ACHN (cell line): ENCODE measurements around the gene DOCK4.

Experiments used
- DNase-seq: peaks from one replicate; pipeline ENCODE4 v3.0.0-alpha.2; 2015
- in situ Hi-C: cut with HindIII; loops from 2 replicates; pipeline ENCODE4 v1.10.0; 2017; ENCODE audit warnings: low sequenced_read_pairs, low pct_ligation_motif_present, low pct_unique_long_range_greater_than_20kb

DOCK4 gene

DNA sequence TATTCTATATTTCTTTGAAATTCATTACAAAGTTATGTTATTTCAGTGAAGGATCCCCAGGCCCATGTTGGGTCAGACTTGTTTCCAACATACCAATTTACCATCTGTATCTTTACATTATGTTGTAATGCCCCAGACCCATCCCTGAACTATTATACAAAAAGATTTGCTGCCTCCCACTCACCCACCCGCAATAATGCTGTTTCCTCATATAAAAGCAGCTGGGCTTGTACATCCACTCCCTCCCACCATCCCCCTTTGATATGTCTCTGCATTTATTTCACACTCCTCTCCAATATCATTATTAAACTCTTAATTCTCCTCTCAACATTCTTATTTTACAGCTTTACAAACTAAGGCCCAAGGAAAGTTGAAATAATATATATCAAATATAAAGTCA is 153.7 kb downstream of the DOCK4 start:
- in situ Hi-C loops = no loop called here

DNA sequence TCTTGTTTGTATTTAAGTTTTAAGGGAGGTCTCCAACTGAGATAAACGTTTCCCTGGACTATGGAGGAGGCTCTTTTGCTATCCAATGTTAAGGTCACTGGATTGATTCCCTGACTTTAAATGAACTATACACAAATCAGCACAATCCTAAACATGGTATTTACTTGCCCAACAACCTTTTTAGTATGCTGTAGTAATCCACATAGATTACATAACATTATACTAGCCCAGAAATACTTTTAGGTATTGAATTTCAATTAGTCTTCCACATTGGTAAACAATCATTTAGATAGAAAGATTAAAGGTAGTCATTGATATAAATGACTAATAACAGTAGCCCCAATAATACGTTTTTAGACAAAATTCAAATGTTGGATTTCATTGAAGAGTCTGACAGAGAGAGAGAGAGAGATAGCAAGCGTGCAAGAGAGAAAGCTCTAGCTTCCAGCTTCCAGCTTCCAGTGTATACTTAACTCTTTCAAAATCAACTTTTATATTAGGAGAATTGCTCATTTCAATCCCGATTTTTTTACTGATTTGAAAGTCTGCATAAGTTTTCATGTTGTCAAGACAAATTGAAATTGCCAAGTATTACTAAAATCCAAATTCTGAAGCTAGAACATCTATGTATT is 155.8 kb downstream of the DOCK4 start:
- no peak for DNase-seq
- in situ Hi-C loops = no loop called here

More for the DNA sequence above, 153.7 kb downstream of the DOCK4 start:
- DNase-seq = no peak

DNA sequence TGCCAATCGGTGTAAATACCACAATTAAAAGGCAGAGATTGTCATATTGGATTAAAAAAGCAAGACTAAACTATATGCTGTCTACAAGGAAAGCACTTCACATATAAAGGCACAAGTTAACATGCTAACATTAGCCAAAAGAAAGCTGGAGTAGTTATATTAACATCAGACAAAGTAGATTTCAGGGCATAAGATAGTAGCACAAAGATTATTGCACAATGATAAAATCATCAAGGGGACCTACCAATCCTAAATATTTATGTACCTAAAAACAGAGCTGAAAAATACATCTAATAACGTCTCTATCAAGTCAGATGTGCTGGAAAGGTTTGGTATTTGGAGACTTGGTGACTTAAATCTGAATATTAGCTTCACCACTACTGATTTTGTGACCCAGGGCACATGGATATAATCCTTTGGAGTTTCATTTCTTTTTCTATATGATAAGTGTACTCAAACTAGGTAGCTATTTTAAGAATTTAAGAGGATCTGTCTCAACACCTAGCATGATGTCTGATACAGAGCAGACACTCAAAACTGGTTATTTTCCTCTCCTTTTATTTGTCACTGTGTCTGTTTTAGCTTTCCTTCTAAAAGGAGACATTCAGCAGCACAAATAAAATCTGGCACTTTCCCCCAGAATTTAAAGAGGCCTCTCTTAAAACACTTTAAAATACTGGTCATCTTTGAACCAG is 156.5 kb downstream of the DOCK4 start:
- DNase-seq = no peak
- in situ Hi-C loops = no loop called here

DNA sequence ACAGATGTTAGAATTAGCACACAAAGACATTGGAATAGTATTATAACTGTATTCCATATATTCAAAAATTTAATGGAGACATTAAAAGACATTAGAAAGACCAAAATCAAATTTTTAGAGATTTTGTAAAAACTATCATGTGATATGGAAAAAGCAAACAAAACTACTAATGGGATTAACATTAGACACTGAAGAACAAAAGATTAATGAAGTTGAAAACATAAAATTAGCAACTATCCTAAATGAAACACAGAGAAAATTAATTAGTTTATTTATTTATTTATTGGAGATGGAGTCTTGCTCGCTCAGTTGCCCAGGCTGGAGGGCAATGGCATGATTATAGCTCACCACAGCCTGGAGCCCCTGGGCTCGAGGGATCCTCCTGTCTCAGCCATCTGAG is 158.8 kb downstream of the DOCK4 start:
- DNase-seq = no peak
- in situ Hi-C loops = no loop called here

DNA sequence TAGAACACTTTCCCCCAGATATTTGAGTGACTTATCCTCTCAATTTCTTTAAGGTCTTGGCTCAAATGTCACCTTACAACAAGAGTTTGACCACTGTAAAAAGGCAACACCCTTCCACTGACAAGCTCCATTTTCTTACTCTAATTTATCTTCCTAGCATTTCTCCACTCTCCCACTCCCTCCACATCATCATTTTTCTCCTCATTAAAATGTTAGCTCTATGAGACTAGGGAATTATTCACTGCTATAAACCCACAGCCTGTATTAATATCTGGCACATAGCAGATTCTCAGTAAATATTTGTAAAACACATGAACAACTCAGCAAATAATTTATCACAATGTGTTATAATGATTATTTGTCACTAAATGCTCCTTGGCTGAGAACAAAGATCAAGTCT is 161.0 kb downstream of the DOCK4 start:
- in situ Hi-C loops = no loop called here
- DNase-seq = no peak

DNA sequence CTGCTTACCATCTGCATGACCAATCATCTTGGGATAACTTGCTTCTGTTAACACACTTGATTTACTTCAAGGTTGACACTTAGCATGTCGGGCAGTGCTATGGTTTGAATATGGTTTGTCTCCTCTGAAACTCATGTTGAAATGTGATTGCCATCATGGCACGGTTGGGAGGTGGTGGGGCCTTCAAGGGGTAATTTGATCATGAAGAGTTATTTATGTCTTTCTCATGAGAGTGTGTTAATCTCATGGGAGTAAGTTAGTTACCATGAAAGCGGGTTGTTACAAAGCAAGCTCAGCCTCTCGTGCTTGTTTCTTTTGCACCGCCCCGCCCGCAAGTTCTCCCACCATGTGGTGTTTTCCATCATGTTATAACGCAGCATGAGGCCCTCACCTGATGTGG is 163.6 kb downstream of the DOCK4 start:
- no peak for DNase-seq
- in situ Hi-C loops = no loop called here

DNA sequence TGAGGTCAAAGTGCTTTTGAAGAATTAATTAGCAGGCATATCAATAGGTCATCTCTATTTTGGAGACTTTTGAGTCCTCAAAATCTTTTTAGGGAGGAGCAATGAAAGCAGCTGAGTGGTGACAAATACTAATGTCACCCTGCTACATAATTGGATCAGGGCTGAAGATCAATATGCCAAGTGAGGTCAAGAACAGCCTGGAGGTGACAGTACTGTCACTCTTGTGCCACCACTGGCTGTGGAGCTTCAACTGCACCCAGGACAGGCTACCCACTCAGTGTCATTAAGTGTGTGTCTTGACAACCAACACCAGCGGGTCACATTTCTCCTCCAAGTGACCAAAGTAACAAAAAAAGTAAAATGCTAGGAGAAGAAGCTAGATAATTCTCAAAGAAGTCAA is 167.8 kb downstream of the DOCK4 start:
- in situ Hi-C loops = no loop called here
- no peak for DNase-seq

DNA sequence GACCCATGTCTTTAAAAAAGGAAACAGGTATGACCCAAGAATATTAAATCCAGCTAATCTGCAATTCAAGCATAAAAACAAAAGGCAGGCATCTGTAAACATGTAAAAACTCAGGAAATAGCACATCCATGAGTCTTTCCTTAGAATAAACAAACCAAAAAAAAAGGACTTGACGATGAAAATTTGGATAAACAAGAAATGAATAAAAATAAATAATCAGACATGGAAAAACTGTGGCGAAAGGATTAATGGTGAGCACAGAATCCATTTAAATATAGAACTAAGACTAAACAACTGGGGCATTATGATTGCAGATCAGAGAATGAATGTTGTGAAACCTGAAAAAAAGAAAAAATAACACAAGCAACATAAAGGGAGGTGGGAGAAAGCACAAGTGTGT is 170.1 kb downstream of the DOCK4 start:
- in situ Hi-C loops = no loop called here

DNA sequence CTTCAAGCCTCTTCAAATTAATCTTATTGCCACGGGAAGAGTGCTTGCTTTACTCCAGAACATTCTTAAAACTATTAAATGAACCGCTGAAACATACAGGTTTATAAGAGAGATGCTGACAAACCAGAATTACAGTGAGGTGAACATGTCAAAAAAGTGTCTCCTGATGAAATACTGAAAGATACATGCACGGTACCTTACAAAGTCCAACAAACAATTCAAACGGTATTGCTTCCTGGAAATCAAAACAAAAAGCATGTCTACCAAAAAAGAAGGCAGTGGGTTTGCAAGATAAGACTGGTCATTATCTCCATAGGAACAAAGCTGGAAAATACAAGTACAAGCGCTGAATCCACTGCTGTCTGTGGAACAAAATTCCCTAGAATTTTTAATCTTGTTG is 174.5 kb downstream of the DOCK4 start:
- in situ Hi-C loops = no loop called here
- DNase-seq = no peak

More for the DNA sequence above, 170.1 kb downstream of the DOCK4 start:
- DNase-seq = no peak

DNA sequence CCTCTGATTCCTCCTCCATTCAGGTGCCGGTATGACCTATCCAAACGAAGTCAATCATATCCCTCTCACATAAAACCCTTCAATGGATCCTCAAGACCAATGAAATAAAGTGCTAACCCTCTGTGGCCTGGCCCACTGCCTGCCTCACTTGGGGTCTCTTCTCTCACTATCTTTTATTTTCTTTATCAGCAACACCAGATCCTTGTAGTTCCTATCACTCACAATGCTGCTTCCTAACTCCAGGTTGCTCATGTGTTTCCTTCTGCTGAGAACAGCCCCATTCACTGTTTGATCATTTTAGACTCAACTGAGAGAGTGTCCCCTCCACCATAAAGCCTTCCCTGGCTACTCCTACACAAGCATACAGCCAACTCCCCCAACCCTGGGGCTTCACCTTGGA is 180.6 kb downstream of the DOCK4 start:
- no peak for DNase-seq
- in situ Hi-C loops = no loop called here

DNA sequence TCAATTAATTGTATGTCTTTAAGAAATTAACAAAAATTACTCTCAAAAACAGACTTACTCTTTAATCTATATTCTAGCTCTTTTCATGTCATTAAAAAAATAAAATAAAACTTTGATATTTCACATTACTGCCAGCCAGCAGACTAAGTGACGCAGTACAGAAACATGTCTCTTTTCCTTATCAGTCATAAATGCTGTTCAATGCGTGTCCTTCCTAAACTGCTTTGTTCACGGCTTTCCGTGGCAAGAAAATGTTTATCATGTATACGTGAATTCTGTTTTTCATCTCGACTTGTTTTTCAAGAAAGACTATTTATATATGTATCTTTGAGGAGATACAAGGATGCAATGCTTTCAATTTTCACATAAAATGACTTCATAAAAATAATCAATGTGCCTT is 182.4 kb downstream of the DOCK4 start:
- in situ Hi-C loops = no loop called here

DNA sequence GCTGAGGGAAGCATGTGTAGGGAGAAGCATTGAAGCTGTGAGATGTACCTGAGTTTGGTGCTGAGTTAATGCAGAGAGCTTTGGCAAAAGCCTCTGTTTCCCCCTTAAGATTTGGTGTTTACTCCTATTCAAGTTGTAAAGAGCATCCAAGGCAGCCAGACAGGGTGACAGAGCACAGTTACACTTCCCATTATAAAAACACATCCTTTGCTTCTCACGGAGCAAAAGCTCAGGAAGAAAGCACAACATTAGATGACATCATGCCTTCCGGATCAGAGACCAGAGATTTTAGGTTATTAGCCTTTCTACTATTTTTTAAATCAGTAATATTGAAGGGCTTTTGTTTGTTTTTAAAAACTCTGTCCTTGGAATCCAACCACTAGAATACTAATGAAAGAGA is 182.9 kb downstream of the DOCK4 start:
- in situ Hi-C loops = no loop called here
- DNase-seq = no peak

More for the DNA sequence above, 182.4 kb downstream of the DOCK4 start:
- no peak for DNase-seq

DNA sequence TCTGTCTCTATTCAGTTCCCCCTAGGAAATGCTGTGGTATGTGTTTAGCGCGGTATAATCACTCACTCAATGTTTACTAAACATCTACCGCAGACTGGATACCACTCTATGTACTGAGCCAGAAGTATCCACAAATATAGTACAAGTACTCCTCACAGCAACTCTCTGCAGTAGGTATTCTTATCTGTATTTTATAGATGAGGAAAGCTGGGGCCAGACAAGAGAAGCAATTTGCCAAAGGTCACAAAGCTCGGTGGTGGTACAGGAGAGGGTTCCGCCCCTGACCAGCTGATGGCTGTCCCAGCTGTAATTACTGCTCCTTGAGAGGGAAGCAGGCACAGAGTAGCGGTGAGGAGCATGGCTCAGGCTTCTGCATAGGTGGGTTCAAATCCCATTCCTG is 184.1 kb downstream of the DOCK4 start:
- in situ Hi-C loops = no loop called here
- DNase-seq = no peak

DNA sequence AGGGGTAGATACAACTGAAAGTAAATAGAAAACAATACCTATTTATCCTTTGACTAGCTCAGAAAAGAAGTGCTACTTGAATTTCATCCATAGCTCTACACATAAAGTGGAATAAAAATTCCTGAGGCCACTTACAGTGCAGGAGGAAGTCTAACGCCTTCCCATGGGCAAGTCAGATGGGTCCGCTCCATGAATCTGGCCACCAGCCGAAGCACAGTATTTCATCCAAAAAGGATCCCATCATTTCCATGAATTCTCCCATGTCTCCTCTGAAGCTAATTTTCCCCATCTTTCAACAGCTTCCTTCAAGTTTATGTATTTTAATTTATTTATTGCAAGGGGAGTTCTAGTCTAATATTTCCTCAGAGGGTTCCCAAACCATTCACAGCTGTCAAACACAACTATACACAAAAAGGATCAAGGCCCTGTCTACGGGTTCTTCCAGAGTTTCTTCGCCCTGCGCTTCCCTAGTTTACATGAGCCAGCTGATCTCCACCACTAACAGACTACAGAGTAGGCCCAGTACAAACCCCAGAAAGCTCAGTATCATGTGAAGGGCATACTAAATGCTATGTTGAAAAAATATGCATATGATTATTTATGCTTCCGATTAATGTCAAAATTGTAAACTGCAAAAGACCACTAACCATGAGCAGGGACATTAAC is 184.7 kb downstream of the DOCK4 start:
- DNase-seq = no peak
- in situ Hi-C loops = no loop called here

DNA sequence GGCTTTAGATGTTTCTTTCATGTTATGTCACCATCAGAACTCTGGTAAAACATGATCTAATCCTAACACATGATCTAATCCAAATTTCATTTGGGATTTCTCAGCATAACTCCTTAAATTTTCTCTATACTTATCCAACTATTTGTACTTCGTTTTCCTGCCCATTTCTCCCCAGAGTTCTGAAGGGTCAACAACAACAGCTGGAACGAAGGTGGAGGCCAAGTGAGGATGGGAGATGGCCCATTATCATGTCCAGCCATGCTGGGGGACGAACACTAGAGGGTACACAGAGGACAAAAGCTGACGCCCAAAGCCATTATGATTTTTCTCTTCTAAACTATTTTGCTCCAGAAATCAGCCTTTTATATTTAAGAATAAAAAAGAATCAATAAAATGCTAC is 185.4 kb downstream of the DOCK4 start:
- in situ Hi-C loops = no loop called here
- no peak for DNase-seq

DNA sequence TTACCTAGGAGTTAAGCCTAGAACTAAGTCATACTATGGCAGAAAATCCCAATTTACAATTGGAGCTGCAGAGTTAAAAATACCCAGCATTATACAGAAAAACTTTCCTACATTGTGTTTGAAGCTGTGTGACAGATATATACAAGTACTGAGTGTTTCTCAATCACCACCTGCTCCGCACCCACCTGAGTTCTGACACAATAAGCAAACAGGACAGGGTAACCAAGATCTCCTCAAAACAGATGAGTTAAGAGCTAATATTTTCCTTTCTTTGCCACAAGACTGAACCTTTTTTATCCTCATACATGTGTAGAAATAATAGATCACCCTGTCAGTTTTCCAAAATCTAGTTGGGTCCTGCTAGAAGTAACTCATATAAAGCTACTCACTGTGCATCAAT is 186.3 kb downstream of the DOCK4 start:
- in situ Hi-C loops = no loop called here
- DNase-seq = no peak

DNA sequence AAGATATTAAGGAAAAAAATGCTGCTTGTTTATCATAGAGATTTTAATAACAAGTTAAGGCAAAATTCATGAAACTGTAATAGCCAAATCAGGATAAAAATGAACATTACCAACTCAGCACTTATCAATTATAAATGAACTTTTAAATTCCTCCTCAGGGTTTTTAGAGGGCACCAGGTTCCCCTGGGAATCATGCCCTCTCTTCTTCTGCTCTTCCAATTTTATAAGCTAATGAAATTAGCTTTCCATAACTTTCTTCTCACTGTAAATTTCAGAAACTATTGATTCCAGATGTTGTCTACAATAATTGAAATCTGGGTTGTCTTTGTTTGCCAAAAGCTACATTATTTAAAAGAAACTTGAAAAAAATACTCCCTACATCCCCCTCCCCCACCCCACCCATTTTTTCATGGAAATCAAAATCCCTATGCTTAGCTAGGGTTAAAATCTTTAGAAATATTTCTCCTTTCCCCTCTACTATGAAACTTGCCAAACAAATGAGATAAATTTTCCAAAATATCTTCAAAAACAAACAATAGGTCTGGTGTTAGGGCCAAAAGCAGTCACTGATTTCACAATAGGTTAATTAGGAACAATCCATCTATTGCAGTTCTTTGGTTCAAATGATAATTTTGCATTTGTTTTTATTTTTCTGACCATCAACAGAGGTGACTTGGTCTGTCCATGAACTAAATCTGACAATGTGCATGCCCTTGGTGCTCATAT is 187.7 kb downstream of the DOCK4 start:
- no peak for DNase-seq
- in situ Hi-C loops = no loop called here

DNA sequence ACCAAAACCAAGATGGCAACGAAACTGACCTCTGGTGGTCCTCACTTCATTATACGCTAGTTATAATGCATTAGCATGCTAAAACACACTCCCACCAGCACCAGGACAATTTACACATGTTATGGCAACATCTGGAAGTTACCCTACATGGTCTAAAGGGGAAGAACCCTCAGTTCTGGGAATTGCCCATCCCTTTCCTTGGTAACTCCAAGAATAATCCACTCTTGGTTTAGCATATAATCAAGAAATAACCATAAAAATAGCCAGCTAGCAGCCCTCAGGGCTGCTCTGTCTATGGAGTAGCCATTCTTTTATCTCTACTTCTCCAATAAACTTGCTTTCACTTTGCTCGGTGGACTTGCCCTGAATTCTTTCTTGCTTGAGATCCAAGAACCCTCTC is 191.1 kb downstream of the DOCK4 start:
- in situ Hi-C loops = no loop called here

DNA sequence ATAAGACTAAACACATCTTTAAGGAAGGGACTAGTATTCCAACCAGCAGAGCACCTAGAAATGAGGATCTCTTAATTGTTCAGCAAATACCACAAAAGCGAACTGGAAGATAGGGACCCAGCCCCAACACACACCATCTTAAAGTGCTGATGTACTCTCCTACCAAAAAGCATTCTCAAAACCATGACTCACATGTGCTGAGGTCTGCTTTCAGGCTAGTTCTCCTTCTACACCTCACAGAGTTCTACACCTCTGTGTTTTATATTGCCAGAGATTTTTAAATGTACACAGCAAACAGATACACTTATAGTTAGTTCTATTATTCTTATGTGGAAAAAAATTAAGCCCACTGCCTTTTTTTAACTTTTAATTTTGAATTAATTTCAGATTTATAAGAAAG is 191.9 kb downstream of the DOCK4 start:
- no peak for DNase-seq
- in situ Hi-C loops = no loop called here

More for the DNA sequence above, 191.1 kb downstream of the DOCK4 start:
- no peak for DNase-seq
